ENCODE measurements around the gene ANO2. TPM values are rescaled to one million over a fixed set of nuclear protein-coding genes. Genes with fewer than 3 reads are reported as not detected.

ANO2 gene
- total RNA-seq, 2 experiments from 2014 or later = not detected

GRCh38 chr12:5912437-5913334, 32.4 kb downstream of the ANO2 start:
- H3K27me3 Mint-ChIP-seq = peaks cover 6% of the 10 kb centered on the region
- intact Hi-C loops (cut with micrococcal nuclease) = no loop called here
- H3K4me3 Mint-ChIP-seq = no peak overlapping the region
- no peaks in the 10 kb centered on the region for H3K9me3 Mint-ChIP-seq
- DNase-seq (no peak), ATAC-seq (no peak)
- H3K4me1 Mint-ChIP-seq (ENCODE audit: low read depth) = no peaks in the 10 kb centered on the region
- no peaks in the 10 kb centered on the region for H3K36me3 Mint-ChIP-seq (ENCODE audit: low read depth)
- no peak overlapping the region for H3K27ac Mint-ChIP-seq
- POLR2A ChIA-PET = no interaction called here
- TF ChIP-seq CTCF (IDR thresholded peaks at IDR 0.05) = no peak
- CTCF ChIA-PET = no interaction called here

GRCh38 chr12:5912011-5912410, 33.0 kb downstream of the ANO2 start:
- no peaks in the 10 kb centered on the region for H3K36me3 Mint-ChIP-seq (ENCODE audit: low read depth)
- no peak for TF ChIP-seq CTCF (IDR thresholded peaks at IDR 0.05)
- no peaks in the 10 kb centered on the region for H3K4me1 Mint-ChIP-seq (ENCODE audit: low read depth)
- ATAC-seq (no peak), DNase-seq (no peak)
- no peak overlapping the region for H3K27ac Mint-ChIP-seq
- H3K27me3 Mint-ChIP-seq = peaks cover 6% of the 10 kb centered on the region
- ChIA-PET POLR2A (no interaction called here), CTCF (no interaction called here)
- no peaks in the 10 kb centered on the region for H3K9me3 Mint-ChIP-seq
- H3K4me3 Mint-ChIP-seq = no peak overlapping the region
- intact Hi-C loops (cut with micrococcal nuclease) = no loop called here

- H3K4me1 Mint-ChIP-seq (ENCODE audit: low read depth) = no peaks in the 10 kb centered on the region
- no peak overlapping the region for H3K27ac Mint-ChIP-seq
- no peaks in the 10 kb centered on the region for H3K9me3 Mint-ChIP-seq
- POLR2A ChIA-PET = interaction anchor here (0.6 kb wide), 2 partner anchors 591 to 1097 kb away, joined by 3 read pairs; no protein-coding TSS in a partner anchor
- CTCF ChIA-PET = no interaction called here
- ATAC-seq (no peak), DNase-seq (no peak)
- peaks cover 6% of the 10 kb centered on the region for H3K27me3 Mint-ChIP-seq
- intact Hi-C loops (cut with micrococcal nuclease) = no loop called here
- H3K4me3 Mint-ChIP-seq = no peak overlapping the region
- H3K36me3 Mint-ChIP-seq (ENCODE audit: low read depth) = no peaks in the 10 kb centered on the region
- TF ChIP-seq CTCF (IDR thresholded peaks at IDR 0.05) = no peak
Observed at GRCh38 chr12:5910790-5911548, 34.1 kb downstream of the ANO2 start.

- Mint-ChIP-seq H3K27ac (no peak overlapping the region), H3K4me1 (ENCODE audit: low read depth) (no peaks in the 10 kb centered on the region), H3K9me3 (no peaks in the 10 kb centered on the region), H3K36me3 (ENCODE audit: low read depth) (no peaks in the 10 kb centered on the region), H3K27me3 (peaks cover 6% of the 10 kb centered on the region), H3K4me3 (no peak overlapping the region)
- DNase-seq (no peak), ATAC-seq (no peak)
- TF ChIP-seq CTCF (IDR thresholded peaks at IDR 0.05) = no peak
- ChIA-PET POLR2A (no interaction called here), CTCF (no interaction called here)
- intact Hi-C loops (cut with micrococcal nuclease) = no loop called here
Observed at GRCh38 chr12:5909560-5909959, 35.5 kb downstream of the ANO2 start.

- Mint-ChIP-seq H3K27me3 (peaks cover 8% of the 10 kb centered on the region), H3K9me3 (no peaks in the 10 kb centered on the region), H3K4me3 (no peak overlapping the region), H3K4me1 (ENCODE audit: low read depth) (no peaks in the 10 kb centered on the region), H3K36me3 (ENCODE audit: low read depth) (no peaks in the 10 kb centered on the region), H3K27ac (no peak overlapping the region)
- intact Hi-C loops (cut with micrococcal nuclease) = no loop called here
- CTCF ChIA-PET = no interaction called here
- no peak for ATAC-seq
- DNase-seq = no peak
- no peak for TF ChIP-seq CTCF (IDR thresholded peaks at IDR 0.05)
- POLR2A ChIA-PET = no interaction called here
Observed at GRCh38 chr12:5908251-5908650, 36.8 kb downstream of the ANO2 start.

All from activated CD8-positive, alpha-beta T cell treated with anti-CD3 and anti-CD28 coated beads for 36 hours (primary cell).